Cardiac septum (tissue), 1 donor: ENCODE data around the gene FBXO11. TPM values are rescaled to one million over a fixed set of nuclear protein-coding genes. Genes with fewer than 3 reads are reported as not detected.
"Not testable (repeated sequence)": the region's sequence is repeated elsewhere in the genome, so short reads cannot be mapped to it uniquely, and the experiment has no call there.

Experiments
- DNase-seq: peaks from one replicate; pipeline ENCODE4 v3.0.0-alpha.2; 2020; ENCODE audit warnings: low spot score
- intact Hi-C: fragments of 100-400 bp; cut with DNase I; formaldehyde crosslinking; loops from one replicate; pipeline ENCODE4 v1.14.0; 2022
- long read RNA-seq: library from polyadenylated mRNA; unstranded; transcript quantifications from one replicate; pipeline ENCODE4 v2.0.0, GENCODE V29; 2021
- total RNA-seq: library from RNA; stranded (reverse); fragmentation: NEBNext Ultra II Directional; extraction: Animal tissue kit (Norgen Biotek cat#: 25700); gene quantifications from one replicate; pipeline ENCODE4 v1.2.1, GENCODE V29; 2021
- donor health status: DM: no; HTN: no; CAD: no.

FBXO11 gene
- total RNA-seq: 36.8 TPM
- long read RNA-seq, full-length matches to known transcripts: 16 of 35 reads
- long read RNA-seq, partial matches to known transcripts: 9 of 35 reads
- long read RNA-seq, other reads (novel, unspliced or antisense): 10 of 35 reads

DNA sequence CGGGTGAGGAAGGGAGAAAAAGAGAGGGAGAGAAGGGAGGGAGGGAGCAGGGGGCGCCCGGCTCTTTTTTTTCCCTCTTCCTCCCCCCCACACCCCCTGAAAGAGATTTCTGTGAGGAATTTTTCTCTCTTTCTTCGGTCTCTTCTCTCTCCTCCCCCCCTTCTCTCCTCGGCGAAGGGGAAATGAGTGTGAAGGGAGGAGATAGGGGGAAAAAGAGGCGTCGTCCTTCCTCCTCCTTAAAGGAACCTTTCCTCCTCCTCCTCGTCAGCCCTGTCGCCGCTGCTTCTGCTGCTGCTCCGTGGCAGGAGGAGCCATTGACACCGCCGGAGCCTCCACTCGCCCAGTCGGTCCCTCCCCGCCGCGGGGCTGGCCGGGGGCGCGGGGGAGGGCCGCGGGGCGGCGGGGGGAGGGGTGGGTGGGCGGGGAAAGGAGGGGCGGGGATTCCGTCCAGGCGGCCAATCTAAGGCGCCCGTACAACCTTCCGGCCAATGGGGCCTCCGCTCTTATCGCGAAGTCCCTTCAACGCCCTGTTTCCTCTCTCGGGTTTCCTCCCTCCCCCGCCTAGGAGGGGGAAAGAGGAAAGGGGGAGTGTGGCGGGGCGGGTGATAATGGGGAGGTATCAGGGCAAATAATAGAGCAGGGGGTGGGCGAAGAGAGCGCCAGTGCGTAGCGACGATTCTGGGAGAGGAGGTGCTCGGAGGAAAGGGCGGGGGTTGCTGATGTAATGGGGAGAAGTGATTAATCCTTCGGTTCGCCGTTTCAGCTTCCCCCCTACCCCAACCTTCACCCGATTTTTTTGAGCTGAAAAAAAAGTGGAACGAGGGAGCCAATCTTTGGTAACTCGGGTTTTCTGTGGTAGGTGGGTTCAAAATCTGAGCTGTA lies at the start of gene FBXO11:
TSS of gene FBXO11 (minus strand) at position 342 of the 882 bp plus-strand sequence. CDS start 778 bp downstream, outside the sequence.
- peak; percentile 98 for DNase-seq
- intact Hi-C loops: loop anchor here (1.0 to 10.0 kb wide), 4 partner anchors 124 to 516 kb away; partner anchors contain the start of gene MSH6

DNA sequence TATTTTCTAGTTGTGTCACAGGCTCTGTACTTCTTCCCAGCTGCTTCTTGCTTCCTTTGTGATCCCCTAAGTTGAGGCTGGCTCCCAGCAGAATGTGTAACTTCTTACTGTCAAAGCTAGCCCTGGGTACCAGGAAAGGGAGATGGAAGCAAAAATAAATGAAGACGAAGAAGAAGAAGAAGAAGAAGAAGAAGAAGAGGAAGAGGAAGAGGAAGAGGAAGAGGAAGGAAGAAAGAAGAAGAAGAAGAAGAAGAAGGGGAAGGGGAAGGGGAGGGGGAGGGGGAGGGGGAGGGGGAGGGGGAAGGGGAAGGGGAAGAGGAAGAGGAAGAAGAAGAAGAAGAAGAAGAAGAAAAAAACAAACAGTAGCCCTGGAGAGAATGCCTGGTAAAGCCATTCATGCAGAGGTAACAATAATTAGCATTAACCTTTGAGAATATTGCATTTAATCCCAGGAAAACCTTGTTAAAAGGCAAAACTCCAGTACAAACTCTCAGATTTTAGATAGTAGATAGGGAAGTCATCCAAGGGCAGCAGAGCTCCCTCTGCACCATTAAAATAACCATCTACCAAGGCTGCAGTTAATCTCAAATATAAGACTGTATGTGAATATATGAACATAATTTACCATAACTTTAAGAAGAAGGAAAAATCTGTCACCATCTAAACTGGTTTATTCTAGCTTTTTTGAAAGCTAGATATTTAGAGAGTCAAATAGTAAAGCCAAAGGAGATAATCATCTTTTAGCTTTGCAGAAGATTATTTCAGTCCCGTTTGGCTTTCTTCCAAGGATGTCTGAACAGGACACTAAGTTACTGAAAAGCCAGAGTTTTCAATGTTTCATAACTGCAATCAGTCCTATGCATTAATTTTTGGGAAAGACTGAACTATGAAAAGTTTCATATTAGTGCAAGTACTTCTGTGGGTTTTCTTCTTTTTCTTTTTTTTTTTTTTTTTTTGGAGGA lies 44.3 kb upstream of the FBXO11 start:
- intact Hi-C loops: no loop called here
- DNase-seq: no peak

DNA sequence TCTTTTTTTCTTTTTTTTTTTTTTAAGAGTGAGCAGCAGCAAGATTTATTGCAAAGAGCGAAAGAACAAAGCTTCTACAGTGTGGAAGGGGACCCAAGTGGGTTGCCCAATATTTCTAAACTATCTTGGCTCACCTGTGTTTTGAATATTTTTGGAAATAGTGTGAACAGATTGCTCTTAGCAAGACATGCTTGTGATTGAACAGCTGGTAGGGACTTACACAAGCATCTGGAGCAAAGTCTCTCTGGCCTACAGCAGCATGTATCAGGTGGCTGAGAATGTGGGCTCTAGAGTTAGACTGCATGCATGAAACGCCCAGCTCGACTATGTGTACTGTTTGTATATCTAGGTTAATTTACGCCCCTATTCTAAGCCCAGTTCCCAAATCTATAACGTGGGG lies 40.3 kb upstream of the FBXO11 start:
- no peak for DNase-seq
- intact Hi-C loops: no loop called here

DNA sequence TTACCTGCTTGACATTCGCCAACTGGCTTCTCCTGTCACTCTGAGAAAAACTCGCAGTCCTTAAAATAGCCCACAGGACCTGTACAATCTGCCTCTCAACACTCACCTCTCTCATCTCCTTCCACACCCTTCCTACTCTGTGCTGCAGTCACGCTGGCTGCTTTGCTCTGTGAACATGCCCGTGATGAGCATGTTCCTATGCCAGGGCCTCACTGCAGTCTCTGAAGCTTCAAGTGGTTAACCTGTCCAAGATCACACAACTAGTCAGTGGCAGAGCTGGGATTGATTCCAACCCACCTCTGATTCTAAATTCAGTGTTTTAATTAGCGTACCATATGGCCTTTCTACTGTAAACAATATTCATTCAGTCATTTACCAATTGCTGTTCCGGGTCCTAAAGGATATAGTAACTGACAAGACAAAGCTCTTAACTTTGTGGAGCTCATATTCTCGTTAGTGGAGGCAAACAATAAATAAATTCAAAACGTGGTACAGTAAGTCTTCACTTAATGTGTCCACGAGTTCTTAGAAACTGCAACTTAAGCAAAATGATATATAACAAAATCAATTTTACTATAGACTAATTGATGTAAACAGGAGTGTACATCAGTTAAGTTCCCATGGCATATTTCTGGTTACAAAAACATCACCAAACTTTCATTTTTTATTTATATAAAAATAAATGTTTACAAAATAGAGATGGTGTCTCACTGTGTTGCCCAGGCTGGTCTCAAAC lies 38.9 kb upstream of the FBXO11 start:
- intact Hi-C loops: no loop called here

DNA sequence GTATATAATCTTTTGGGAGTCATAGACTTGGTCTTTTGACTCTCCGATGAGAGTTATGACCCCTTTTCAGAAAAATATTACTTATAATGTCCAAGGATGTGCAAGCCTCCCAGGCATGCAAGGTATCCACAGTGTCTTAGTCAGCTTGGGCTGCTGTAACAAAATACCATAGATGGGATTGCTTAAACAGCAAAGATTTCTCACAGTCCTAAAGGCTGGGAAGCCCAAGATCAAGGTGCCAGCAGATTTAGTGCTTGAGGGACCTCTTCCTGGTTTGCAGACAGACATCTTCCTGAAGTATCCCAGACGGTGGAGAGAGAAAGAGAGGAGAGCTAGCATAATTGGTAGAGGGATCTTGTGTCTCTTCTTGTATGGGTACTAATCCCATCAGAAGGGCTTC lies 35.6 kb upstream of the FBXO11 start:
- intact Hi-C loops: no loop called here
- DNase-seq: no peak

More for the DNA sequence above, 38.9 kb upstream of the FBXO11 start:
- DNase-seq: no peak

DNA sequence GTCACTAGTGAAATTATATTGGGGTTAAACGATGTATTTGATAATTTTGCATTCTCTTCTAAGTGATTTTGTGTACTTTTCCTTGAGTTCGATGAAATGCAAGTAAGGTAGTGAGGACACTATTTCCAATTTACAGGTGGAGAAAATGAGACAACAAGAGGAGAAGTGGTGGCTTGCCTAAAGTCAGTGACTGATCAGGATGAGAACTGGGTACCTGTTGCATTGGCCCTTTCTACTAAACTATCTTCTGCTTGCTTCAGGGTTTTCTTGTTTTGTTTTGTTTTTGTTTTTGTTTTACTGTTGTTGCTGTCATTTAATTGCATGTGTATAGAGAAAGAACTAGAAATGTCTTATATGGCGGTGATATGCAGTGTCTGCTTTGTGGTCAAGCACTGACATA lies 31.4 kb upstream of the FBXO11 start:
- intact Hi-C loops: no loop called here
- DNase-seq: no peak

DNA sequence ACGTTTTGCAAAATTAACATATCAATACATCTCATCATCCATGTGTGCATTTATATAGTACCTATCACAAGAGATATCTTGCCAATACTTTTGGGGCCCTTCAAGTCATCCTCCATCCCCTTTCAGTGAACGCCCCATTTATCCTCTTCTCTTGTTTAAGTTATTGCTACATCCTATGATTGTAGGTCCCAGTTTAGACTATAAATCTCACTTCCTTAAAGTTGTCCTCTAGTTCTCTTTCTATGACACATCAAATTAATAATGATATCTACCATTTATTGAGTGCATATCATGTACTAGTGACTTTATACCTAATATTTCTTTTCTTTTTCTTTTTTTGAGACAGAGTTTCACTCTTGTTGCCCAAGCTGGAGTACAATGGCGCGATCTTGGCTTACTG lies 28.8 kb upstream of the FBXO11 start:
- DNase-seq: no peak
- intact Hi-C loops: no loop called here

DNA sequence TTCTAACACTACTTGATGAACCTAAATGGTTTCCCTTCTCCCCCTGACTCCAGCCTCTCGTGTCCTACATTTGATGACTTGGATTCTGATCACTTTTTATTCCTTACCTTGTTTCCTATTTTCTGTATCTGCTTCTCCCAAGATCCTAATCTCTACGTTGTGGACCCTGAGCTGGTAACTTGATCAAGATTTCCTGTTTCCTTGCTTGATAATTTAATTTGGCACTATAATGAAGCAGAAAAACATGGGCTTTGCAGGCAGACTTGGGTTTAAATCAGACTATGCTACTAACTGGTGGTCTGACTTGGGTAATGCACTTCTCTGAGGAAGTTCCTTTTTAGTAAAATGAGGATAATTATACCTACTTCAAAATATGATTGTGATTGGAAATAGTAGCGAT lies 11.7 kb upstream of the FBXO11 start:
- intact Hi-C loops: no loop called here
- no peak for DNase-seq

DNA sequence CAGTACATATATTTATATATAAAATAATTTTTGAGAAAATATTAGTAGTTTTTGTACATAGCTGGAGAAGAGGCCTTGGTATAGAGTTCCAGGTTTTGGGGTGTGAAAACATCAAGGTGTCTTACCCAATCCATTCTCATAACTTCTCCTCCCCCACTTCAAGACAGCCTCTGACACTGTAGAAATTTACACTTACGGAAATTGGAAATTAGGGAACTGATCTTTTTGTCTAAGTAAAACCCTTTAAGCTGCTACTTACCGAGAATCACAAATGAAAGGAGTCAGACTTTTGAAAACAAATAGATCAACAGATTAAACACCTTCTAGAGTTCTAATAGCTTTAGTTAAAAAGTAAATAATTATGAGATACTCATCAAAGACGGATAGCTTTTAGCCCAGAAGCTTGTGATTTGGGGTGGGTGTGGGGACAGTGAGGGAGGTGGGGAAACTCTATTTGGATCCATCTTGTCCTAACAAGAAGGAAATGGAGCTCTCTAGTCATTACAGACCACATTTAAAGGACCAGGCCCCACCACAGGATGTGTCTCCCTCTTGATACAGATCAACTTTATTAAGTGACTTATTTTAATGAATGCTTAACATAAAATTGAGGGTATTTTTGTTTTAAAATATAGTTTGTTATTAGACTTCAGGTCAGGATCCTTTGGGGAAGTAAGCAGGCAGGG lies 11.1 kb upstream of the FBXO11 start:
- no peak for DNase-seq
- intact Hi-C loops: no loop called here

DNA sequence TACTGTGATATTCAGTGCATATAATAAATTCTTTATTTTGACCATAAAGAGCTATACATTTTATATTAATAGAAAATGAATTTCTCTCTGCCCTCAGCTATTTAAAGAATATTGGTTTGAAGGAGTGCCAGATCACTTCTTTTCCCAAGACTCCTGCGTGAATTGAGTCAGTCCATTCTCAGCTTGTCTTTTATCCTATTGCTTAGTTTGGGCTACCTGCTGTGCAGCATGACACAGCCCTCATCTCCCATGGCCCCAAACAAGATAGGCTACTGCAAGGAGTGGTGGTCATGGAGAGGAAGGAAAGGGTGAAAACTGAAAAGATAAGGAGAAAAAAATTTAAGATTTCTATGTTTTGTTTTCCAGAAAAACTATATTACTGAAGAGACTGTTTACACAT lies 10.1 kb upstream of the FBXO11 start:
- no peak for DNase-seq
- intact Hi-C loops: no loop called here

DNA sequence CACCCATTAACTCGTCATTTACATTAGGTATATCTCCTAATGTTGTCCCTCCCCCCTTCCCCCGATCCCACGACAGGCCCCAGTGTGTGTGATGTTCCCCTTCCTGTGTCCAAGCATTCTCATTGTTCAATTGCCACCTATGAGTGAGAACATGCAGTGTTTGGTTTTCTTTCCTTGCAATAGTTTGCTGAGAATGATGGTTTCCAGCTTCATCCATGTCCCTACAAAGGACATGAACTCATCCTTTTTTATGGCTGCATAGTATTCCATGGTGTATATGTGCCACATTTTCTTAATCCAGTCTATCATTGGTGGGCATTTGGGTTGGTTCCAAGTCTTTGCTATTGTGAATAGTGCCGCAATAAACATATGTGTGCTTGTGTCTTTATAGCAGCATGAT lies 4.4 kb upstream of the FBXO11 start:
- intact Hi-C loops, DNase-seq: not testable (repeated sequence)

DNA sequence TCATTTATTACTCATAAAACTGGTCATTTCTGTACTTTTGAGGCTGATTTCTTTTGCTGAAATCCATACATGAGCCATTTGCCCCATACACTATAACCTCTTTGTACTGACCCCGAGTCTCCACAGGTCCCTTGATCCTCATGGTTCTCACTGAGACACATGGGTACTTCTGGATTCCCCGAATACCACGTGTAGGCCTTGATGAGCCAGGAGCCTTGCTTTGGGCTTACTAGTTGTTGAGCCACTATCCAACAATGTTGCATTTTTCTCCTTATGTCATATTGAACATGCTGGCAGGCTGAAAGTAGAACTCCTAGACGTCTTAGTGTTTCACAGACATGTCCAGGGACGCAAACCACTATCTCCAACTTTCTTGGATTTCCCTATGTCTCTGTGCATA lies 2.4 kb upstream of the FBXO11 start:
- intact Hi-C loops: loop anchor here (5.0 to 10.0 kb wide), 3 partner anchors 126 to 514 kb away; partner anchors contain the start of gene MSH6
- no peak for DNase-seq

DNA sequence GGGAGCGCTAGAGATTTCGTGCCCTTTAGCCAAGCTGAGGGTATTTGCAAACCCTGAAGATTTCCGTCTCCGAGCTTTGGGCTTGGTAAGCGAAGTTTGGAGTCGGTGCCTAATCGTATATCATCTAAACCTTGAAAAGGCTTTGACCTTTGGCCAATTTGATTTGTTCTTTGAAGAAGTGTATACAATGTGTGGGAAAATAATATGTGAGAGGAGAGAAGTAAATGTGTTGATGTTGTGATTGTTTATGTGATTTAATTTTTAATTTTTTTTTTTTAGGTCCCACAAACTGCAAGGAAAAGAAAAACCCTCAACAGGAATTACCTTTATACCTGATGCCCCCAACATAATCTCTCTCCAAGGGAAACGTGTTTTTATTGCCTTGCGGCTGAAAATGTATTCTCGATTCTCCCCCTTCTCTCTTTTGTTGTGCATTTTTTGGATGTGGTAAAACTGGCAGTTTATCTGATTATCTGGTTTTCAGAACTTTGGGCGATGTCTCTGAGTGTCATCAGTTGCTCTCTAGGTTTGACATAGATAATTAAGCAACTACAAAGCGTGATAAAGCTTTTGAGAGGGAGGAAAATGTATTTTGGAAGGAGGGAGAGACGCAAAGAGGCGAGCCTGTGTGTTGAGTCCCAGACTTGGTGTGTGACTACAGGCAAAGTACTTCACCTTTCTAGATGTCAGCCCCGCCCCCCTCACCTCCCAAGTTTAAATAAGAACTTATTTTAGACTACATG lies 912 bp upstream of the FBXO11 start:
- no peak for DNase-seq
- intact Hi-C loops: loop anchor here (1.0 to 10.0 kb wide), 4 partner anchors 125 to 515 kb away; partner anchors contain the start of gene MSH6

DNA sequence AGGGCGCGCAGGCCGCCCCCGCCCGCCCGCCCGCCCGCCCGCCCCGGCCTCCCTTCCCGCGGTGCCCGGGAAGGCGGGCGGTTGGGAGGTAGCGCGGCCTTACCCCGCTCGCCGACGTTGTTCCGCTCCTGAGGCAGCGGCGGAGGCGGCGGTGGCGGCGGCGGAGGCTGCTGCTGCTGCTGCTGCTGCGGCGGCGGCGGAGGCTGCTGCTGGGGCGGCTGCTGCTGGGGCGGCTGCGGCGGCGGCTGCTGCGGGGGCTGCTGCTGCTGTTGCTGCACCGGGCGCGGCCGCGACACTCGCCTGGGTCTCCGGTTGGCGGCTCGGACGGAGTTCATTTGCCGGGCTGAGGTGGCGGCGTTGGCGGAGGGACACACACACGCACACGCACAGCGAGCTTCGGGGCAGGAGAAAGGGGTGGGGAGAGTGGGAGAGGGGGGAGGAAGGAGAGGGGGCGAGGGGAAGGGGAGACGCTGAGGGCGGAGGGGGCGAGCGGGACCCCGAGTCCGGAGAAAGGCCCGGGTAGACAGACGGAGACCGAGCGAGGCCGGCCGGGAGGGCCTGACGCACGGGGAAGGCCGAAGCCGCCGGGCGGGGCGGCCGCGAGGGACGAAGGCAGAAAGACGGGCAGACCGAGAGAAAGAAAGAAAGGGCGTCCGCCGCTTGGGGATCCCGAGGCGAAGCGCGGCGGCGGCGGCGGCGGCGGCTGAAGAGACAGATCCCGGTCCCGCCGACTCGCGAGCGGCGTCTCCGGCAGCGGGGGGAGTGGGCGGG lies 727 bp downstream of the FBXO11 start:
- intact Hi-C loops: loop anchor here (2.0 to 10.0 kb wide), 4 partner anchors 39 to 517 kb away; partner anchors contain the start of gene MSH6
- peak; percentile 79 for DNase-seq

DNA sequence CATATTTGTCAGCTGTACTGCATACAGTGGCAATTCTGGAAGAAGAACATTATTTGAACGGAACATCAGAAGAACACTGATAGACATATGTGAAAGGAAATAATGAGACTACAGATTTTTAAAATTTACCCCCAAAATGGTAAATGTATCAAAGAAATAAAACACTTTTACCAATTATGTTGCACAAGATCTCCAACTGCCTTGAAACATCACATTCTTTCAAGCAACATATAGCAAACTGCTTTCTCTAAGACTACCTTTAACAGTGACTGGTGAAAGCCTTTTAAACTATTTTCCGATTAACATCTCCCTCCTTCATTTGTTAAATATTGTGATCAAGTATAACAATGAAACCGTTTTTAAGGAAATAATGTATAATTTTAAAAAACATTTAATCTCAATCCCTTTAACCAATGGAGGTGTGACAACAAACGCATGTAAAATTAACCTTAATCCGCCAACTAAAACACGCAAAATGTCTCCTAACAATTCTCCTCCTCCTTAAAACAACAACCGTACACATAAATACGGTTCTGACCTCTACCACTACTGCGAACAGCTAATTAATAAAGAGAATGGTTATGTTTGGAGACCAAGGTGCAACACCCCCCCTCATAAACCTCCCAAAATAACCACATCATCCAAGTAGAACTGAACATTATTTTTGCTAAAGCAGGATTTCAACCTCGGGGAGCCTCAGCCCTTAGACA lies 2.4 kb downstream of the FBXO11 start:
- DNase-seq: no peak
- intact Hi-C loops: loop anchor here (2.0 to 10.0 kb wide), 2 partner anchors 37 to 451 kb away; no protein-coding TSS in a partner anchor

DNA sequence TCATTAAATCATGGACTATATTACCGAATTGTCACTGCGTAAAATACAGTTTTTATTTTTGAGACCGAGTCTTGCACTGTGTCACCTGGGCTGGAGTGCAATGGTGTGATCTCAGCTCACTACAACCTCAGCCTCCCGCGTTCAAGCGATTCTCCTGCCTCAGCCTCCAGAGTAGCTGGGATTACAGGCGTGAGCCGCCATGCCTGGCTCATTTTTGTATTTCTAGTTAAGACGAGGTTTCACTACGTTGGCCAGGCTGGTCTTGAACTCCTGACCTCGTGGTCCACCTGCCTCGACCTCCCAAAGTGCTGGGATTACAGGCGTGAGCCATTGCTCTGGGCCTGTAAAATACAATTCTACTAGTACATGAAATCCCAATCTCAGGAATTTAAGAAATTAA lies 4.4 kb downstream of the FBXO11 start:
- not testable (repeated sequence) for DNase-seq
- intact Hi-C loops: loop anchor here (10.0 kb wide), 1 partner anchor 453 kb away; no protein-coding TSS in a partner anchor
